Anterior cingulate cortex (tissue), 58 donors: ENCODE measurements around the gene SETBP1.

Experiments used
- DNase-seq, 58 donors: peaks; one replicate each; lab custom pipeline; 2025; lab: John Stamatoyannopoulos, UW

Gene SETBP1

GRCh38 chr18:44680273-44681075 is at the start of gene SETBP1:
SETBP1 (plus strand) TSS chr18:44680888; CDS start chr18:44701347, 20,459 bp downstream.
- peak in 47 of 58 donors; percentile 11 to 73 (median 47) for DNase-seq

- DNase-seq, result no peak
Observed at GRCh38 chr18:44632469-44633145, 48.1 kb upstream of the SETBP1 start.

- DNase-seq, result no peak
Observed at GRCh38 chr18:44635546-44635945, 45.1 kb upstream of the SETBP1 start.

- DNase-seq, result no peak
Observed at GRCh38 chr18:44636241-44636640, 44.4 kb upstream of the SETBP1 start.

- DNase-seq, result no peak
Observed at GRCh38 chr18:44637210-44638033, 43.3 kb upstream of the SETBP1 start.

DNA sequence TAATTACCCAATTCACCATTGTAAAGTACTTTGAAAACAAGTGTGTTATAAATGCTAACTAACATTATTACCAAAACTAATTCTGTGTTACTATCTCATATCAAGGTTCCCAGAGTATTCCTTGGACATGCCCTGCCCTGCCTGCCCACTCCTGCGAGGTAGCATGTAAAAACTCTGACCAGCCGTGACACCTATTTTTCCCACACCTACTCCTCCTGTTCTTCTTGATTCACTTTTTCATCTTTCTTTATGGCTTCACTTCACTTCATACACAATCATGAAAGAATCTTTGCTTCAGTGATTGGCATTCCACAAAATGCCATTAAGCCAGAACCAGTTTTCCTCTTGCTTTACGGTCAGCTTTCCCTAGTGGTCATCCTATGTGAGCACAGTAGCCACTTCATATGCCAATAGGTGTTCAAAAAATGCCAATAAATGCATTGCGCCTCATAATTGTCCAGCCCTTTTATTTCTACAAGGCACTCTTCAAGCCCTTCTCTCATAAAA is 42.6 kb upstream of the SETBP1 start:
- no peak for DNase-seq

DNA sequence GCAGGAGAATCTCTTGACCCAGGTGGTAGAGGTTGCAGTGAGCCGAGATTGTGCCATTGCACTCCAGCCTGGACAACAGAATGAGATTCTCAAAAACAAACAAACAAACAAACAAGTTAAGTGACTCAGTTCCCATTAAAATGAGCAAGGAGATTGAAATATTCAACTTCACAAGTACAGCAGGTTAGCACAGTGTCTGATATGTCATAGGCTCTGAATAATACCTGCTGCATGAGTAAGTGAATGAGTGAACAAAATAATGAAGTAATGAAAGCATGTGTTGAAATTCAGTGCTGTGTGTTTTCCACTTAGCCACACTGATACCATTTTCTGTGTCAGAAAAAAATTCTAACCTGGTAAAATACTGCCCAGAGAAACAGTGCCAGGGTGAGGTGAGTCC is 41.9 kb upstream of the SETBP1 start:
- DNase-seq, result no peak

GRCh38 chr18:44643004-44643403 is 37.7 kb upstream of the SETBP1 start:
- no peak for DNase-seq

- DNase-seq, result no peak
Observed at GRCh38 chr18:44651478-44651877, 29.2 kb upstream of the SETBP1 start.

GRCh38 chr18:44651918-44652572 is 28.6 kb upstream of the SETBP1 start:
- no peak for DNase-seq

DNA sequence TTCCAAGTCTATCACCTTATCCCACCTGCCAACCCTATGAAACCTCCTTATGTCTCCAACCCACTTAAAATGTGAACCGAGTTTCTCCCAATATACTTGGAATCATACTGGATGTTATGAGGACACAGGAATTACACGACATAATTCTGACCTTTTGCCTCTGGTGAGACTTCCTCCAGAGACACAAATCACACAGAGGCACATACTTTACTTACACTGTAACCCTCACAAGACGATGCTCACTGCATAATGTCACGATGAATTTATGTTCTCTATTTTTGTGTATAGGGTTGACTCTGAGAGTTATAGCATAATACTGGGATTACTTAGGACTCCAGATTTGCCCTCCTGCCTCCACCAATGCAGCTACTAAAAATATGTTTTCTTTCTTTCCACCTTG is 28.0 kb upstream of the SETBP1 start:
- DNase-seq, result no peak

DNA sequence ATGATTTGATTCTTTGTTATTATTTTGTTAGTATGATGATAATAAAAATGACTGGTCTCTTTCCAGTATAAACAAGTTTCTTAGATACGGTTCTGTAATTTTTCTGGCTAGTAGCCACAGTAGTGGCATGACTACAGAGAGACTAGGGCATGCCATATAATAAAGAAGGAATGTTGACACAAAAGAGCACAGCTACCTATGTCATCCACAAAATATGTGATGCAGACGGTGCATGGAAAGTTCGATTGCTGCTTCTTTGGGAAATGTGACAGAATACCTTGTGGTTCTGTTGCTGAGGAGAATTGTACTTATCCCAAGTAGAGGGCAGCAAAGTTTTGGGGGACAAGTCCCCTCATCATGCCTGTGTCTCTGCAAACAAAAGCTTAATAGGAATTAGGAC is 26.1 kb upstream of the SETBP1 start:
- DNase-seq, result no peak

DNA sequence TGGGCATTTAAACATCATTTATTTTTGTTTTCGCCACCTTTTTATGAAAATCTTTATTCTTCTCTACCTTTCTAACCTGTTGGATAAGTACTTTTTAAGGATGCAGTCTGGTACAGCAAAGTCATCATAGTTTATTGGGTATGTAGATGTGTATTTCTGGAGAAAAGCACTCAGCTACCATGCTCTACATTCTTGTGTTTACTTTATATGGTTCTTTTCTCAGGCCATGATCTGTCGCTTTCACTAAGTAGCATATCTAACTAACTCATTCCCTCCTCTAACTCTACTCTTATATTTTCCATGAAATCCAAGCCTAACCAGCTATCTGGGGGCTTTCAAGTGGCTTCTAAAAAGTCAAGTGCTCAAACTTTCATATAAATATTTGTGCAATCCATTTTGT is 25.3 kb upstream of the SETBP1 start:
- no peak for DNase-seq

GRCh38 chr18:44659771-44660170 is 20.9 kb upstream of the SETBP1 start:
- no peak for DNase-seq

- no peak for DNase-seq
Observed at GRCh38 chr18:44668270-44668975, 12.3 kb upstream of the SETBP1 start.

- no peak for DNase-seq
Observed at GRCh38 chr18:44671914-44672313, 8.8 kb upstream of the SETBP1 start.

DNA sequence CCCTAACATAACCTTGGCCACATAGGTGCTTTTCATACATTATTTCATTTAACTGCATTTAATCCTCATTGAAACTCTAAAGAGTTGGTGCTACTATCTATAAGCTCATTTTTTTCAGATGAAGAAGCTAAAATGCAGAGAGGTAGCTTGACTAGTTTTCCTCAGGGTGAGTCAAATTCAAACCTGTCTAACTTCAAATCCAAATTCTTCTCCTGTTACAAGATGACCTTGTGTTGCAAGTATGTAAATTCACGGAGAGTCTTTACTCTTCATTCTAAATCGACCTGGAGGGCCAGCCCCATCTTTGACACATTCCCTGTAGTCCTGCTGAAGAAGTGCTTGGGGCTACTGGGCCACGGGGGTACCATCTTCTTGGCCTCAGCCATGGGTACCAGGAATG is 8.2 kb upstream of the SETBP1 start:
- no peak for DNase-seq

- DNase-seq, result no peak
Observed at GRCh38 chr18:44673256-44673880, 7.3 kb upstream of the SETBP1 start.

- no peak for DNase-seq
Observed at GRCh38 chr18:44677933-44678332, 2.8 kb upstream of the SETBP1 start.
